Lower leg skin (tissue), 3 donors: ENCODE data around the gene TAS2R19.

Experiments used
- CTCF ChIP-seq, 3 donors: fragments of 450-650 bp; IDR thresholded peaks; one replicate each; pipeline ENCODE4 v1.5.1; 2016; ENCODE audit warnings: antibody characterized with exemption in 3 of 3, mild to moderate bottlenecking in 3 of 3, moderate library complexity in 2 of 3
- POLR2A ChIP-seq, 2 donors: fragments of 450-650 bp; IDR thresholded peaks; one replicate each; pipeline ENCODE4 v1.6.1; 2016 to 2017; ENCODE audit warnings: antibody characterized with exemption in 2 of 2, mild to moderate bottlenecking in 1 of 2, moderate library complexity in 1 of 2

GRCh38 chr12:11016937-11017336 is 5.5 kb downstream of the TAS2R19 start:
- TF ChIP-seq POLR2A (IDR thresholded peaks at IDR 0.05) (no peak), CTCF (IDR thresholded peaks at IDR 0.05) (no peak)
